Spleen (tissue), 11 donors: Measurements from ENCODE around the gene WDFY2. TPM values are rescaled to one million over a fixed set of nuclear protein-coding genes. Genes with fewer than 3 reads are reported as not detected.

ENCODE experiments used
- DNase-seq: peaks from one replicate; pipeline ENCODE4 v3.0.0-alpha.2; 2020
- H3K27ac ChIP-seq, 8 donors: fragments of 200-600 bp; sonication (generic) in 7 of 8; 1 replicate in 4 of 8; 2 replicates in 4 of 8; pipeline versions ENCODE4 v1.5.0 to v1.8.0; 2016 to 2021; ENCODE audit warnings: inconsistent platforms in 4 of 8, mild to moderate bottlenecking in 4 of 8, moderate library complexity in 1 of 8
- H3K27me3 ChIP-seq, 7 donors: fragments of 200-600 bp; sonication (generic) in 6 of 7; replicated peaks in 1 of 7; 1 replicate in 4 of 7; 2 replicates in 3 of 7; pipeline versions ENCODE4 v1.5.0 to v1.8.0; 2016 to 2021; ENCODE audit warnings: inconsistent platforms in 3 of 7, mild to moderate bottlenecking in 1 of 7
- H3K36me3 ChIP-seq, 6 donors: fragments of 200-600 bp; sonication (generic) in 5 of 6; 1 replicate in 4 of 6; 2 replicates in 2 of 6; pipeline versions ENCODE4 v1.5.0 to v1.8.0; 2016 to 2021; ENCODE audit warnings: inconsistent platforms in 2 of 6
- H3K4me1 ChIP-seq, 6 donors: fragments of 200-600 bp; sonication (generic) in 5 of 6; 1 replicate in 3 of 6; 2 replicates in 3 of 6; pipeline versions ENCODE4 v1.5.0 to v1.8.0; 2016 to 2021; ENCODE audit warnings: inconsistent platforms in 3 of 6
- H3K4me3 ChIP-seq, 8 donors: fragments of 200-600 bp; sonication (generic) in 7 of 8; 1 replicate in 4 of 8; 2 replicates in 4 of 8; pipeline versions ENCODE4 v1.5.0 to v1.8.0; 2016 to 2021; ENCODE audit warnings: inconsistent platforms in 4 of 8, mild to moderate bottlenecking in 4 of 8, moderate library complexity in 2 of 8
- H3K9me3 ChIP-seq, 8 donors: fragments of 200-600 bp; sonication (generic) in 7 of 8; 1 replicate in 4 of 8; 2 replicates in 4 of 8; pipeline versions ENCODE4 v1.5.0 to v1.8.0; 2016 to 2021; ENCODE audit warnings: inconsistent platforms in 4 of 8
- CTCF ChIP-seq, 11 experiments: fragments of 200-600 bp in 7 of 11; fragments of 450-650 bp in 4 of 11; sonication (generic) in 4 of 11; IDR thresholded peaks in 8 of 11; conservative IDR thresholded peaks in 3 of 11; 1 replicate in 7 of 11; 2 replicates in 4 of 11; pipeline versions ENCODE4 v1.4.0 to v1.8.0; 2016 to 2021; ENCODE audit warnings: antibody characterized with exemption in 11 of 11, inconsistent platforms in 4 of 11, mild to moderate bottlenecking in 1 of 11
- POLR2A ChIP-seq, 3 donors: fragments of 450-650 bp; IDR thresholded peaks; one replicate each; pipeline ENCODE4 v1.5.1; 2017; ENCODE audit warnings: antibody characterized with exemption in 3 of 3, mild to moderate bottlenecking in 1 of 3
- POLR2AphosphoS5 ChIP-seq, 3 donors: sonication (generic); formaldehyde crosslinking; IDR thresholded peaks; one replicate each; pipeline ENCODE4 v1.5.1; 2017; ENCODE audit warnings: antibody characterized with exemption in 3 of 3
- WGBS, 5 donors: extraction: QIAGEN DNeasy Blood & Tissue Kit in 3 of 5; methylation state at CpG; one replicate each; pipeline versions ENCODE4 v1.1.5 to v1.1.7; 2013 to 2018; 5-methylcytosine and 5-hydroxymethylcytosine counted together
- intact Hi-C: fragments of 100-400 bp; cut with DNase I; formaldehyde crosslinking; loops from one replicate; pipeline ENCODE4 v1.15.0; 2023; ENCODE audit warnings: low total_unique reads
- polyA plus RNA-seq, 3 donors: library from polyadenylated mRNA; stranded (reverse); fragments of 200-250 nt; gene quantifications; one replicate each; pipeline ENCODE4 v1.2.1, GENCODE V29; 2013
- total RNA-seq, 7 donors: library from RNA; depleted of rRNA in 3 of 7; stranded (reverse); fragments of >200 nt in 3 of 7; fragmentation: NEBNext Ultra II Directional in 4 of 7; extraction: Animal tissue kit (Norgen Biotek cat#: 25700) in 4 of 7; gene quantifications; one replicate each; pipeline versions ENCODE4 v1.1.0 to v1.2.1, GENCODE V29; 2016 to 2021
- donor health status: healthy with polysubstance abuse.
- donor health status: DM: no; HTN: no; CAD: no; lungs with moderate emphysema.
- donor health status: DM: no; HTN: no; CAD: no.
- donor health status: Bipolar disorder and iron deficiency.
- donor health status: healthy.
- donor health status: DM: no; HTN: no; CAD: no.
- donor health status: DM: yes; HTN: yes; CAD: no.

WDFY2 gene
- total and polyA plus RNA-seq, 10 donors: 3.0 to 32.2 (median 24.9) TPM

DNA sequence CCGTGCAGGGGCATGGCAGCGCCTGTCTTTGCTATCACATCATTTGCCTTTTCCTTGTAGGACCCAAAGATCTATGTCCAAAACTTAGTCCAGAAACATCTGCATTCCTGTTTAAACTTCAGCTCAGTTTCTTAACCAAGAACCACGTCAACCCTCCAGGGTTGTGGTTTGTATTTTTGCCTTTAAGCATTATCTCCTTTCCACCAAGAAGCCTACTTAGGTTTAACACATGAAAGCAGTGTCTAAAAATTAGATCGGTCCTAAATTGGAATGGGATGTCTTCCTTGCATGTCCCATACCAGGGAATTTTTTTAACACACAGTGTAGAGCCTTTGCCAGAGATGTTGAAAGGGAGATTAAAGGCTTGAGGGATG lies 180.9 kb downstream of the WDFY2 start:
- WGBS, 5 donors: 55 to 73% (median 57%) methylated on average over 4 of the region's 4 CpGs

GRCh38 chr13:51767100-51767499 lies 182.8 kb downstream of the WDFY2 start:
- no peaks in the 10 kb centered on the region for H3K27me3 ChIP-seq
- peaks cover 0 to 74% (median 14%) of the 10 kb centered on the region in 6 donors for H3K36me3 ChIP-seq
- H3K27ac ChIP-seq: no peak overlapping the region
- peaks cover 8 to 46% (median 28%) of the 10 kb centered on the region in 6 donors for H3K4me1 ChIP-seq
- H3K9me3 ChIP-seq: no peaks in the 10 kb centered on the region
- TF ChIP-seq POLR2AphosphoS5 (IDR thresholded peaks at IDR 0.05) (peak in 1 of 3 donors; percentile 19), POLR2A (IDR thresholded peaks at IDR 0.05) (no peak)
- intact Hi-C loops: no loop called here
- no peak overlapping the region for H3K4me3 ChIP-seq
- WGBS, 5 donors: 91 to 93% (median 92%) methylated on average over 8 of the region's 8 CpGs
- DNase-seq: no peak

More for the DNA sequence above, 180.9 kb downstream of the WDFY2 start:
- TF ChIP-seq CTCF (IDR thresholded peaks at IDR 0.05 in 8 of 11, conservative IDR thresholded peaks at IDR 0.05 in 3 of 11): no peak
- no peaks in the 10 kb centered on the region for H3K9me3 ChIP-seq
- H3K4me3 ChIP-seq: no peak overlapping the region
- H3K27ac ChIP-seq: peak overlapping the region; percentile 16 to 75 (median 55)
- no peaks in the 10 kb centered on the region for H3K27me3 ChIP-seq
- H3K4me1 ChIP-seq: peaks cover 8 to 43% (median 27%) of the 10 kb centered on the region in 6 donors
- intact Hi-C loops: no loop called here
- no peak for DNase-seq
- peaks cover 0 to 81% (median 26%) of the 10 kb centered on the region in 6 donors for H3K36me3 ChIP-seq

DNA sequence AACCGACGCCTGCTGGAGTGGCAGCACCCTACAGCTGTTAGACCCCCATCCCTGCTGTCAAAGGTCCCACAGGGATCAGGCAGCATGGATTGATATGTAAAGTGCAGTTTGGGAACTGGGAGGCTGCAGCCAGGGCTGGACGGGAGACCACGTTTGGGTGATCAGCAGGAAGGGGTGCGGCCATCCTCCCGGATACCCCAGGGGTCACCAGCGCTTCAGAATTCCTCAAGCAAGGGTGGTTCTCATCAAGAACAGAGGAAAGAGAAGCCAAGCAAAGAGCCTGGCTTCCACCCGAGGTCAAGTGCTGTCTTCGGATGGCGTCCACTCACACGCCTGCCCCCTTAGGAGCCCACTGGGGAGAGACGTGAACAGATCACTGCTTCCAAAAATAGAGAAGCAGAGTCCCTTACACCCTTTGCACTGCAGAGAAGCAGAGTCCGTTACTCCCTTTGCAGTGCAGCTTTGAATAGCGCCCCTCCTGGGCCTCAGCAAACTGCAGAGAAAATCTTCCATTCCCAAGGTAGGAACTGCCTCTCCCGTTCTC lies 184.2 kb downstream of the WDFY2 start:
- DNase-seq: no peak
- H3K4me1 ChIP-seq: peaks cover 8 to 41% (median 27%) of the 10 kb centered on the region in 6 donors
- H3K27ac ChIP-seq: peak overlapping the region in 4 of 8 donors; percentile 15 to 35 (median 24)

DNA sequence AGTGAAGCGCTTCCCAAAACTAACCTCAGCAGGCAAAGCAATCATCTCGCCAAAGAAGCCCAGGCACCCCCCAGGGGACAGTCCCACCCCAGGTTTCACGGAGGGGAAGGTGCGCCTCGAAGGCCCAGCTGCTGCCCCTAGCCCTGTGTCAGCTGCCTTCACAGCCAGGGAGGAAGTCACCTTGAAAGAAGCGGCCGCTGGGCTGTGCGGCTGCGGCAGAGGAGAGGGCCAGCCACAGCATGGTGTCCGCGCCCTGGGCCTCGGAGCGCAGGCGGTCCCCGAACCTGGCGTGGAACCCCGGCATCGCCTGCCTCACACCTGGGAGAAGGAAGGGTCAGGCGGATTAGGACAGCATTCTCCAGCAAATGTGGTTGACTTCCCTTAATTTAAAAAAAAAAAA lies 184.7 kb downstream of the WDFY2 start:
- intact Hi-C loops: no loop called here
- H3K27ac ChIP-seq: peak overlapping the region in 2 of 8 donors; percentile 18 to 31
- H3K9me3 ChIP-seq: no peaks in the 10 kb centered on the region
- H3K27me3 ChIP-seq: no peaks in the 10 kb centered on the region
- peak in 1 of 3 donors; percentile 40 for TF ChIP-seq POLR2AphosphoS5 (IDR thresholded peaks at IDR 0.05)
- no peak for TF ChIP-seq CTCF (IDR thresholded peaks at IDR 0.05 in 8 of 11, conservative IDR thresholded peaks at IDR 0.05 in 3 of 11)
- DNase-seq: no peak
- peaks cover 0 to 72% (median 13%) of the 10 kb centered on the region in 6 donors for H3K36me3 ChIP-seq
- H3K4me3 ChIP-seq: no peak overlapping the region
- WGBS, 5 donors: 88 to 98% (median 89%) methylated on average over 14 to 19 of the region's 19 CpGs
- peaks cover 7 to 38% (median 23%) of the 10 kb centered on the region in 6 donors for H3K4me1 ChIP-seq

More for the DNA sequence above, 184.2 kb downstream of the WDFY2 start:
- Histone ChIP-seq H3K4me3 (no peak overlapping the region), H3K9me3 (no peaks in the 10 kb centered on the region), H3K36me3 (peaks cover 0 to 68% (median 11%) of the 10 kb centered on the region in 6 donors), H3K27me3 (no peaks in the 10 kb centered on the region)
- WGBS, 5 donors: 59 to 76% (median 67%) methylated on average over 15 of the region's 15 CpGs
- TF ChIP-seq POLR2AphosphoS5 (IDR thresholded peaks at IDR 0.05) (peak; percentile 10 to 57 (median 53)), POLR2A (IDR thresholded peaks at IDR 0.05) (no peak), CTCF (IDR thresholded peaks at IDR 0.05 in 8 of 11, conservative IDR thresholded peaks at IDR 0.05 in 3 of 11) (peak in 5 of 11 experiments; percentile 9 to 34 (median 16))
- intact Hi-C loops: no loop called here
